ENCODE measurements around the gene OVOL1.

The OVOL1 gene

GRCh38 chr11:65777241-65777640 lies 9.6 kb upstream of the OVOL1 start:
- FAIRE-seq = no peak
- no peak for DNase-seq (ENCODE audit: insufficient read length, low spot score)

GRCh38 chr11:65777821-65778361 lies 9.0 kb upstream of the OVOL1 start:
- FAIRE-seq (no peak), DNase-seq (ENCODE audit: insufficient read length, low spot score) (no peak)

GRCh38 chr11:65778431-65778900 lies 8.4 kb upstream of the OVOL1 start:
- DNase-seq (ENCODE audit: insufficient read length, low spot score) = no peak
- peak; percentile 69 for FAIRE-seq

GRCh38 chr11:65778901-65779668 lies 7.8 kb upstream of the OVOL1 start:
- DNase-seq (ENCODE audit: insufficient read length, low spot score) (no peak), FAIRE-seq (peak; percentile 40)

GRCh38 chr11:65779669-65779918 lies 7.3 kb upstream of the OVOL1 start:
- DNase-seq (ENCODE audit: insufficient read length, low spot score) = no peak
- no peak for FAIRE-seq

GRCh38 chr11:65779919-65780769 lies 6.7 kb upstream of the OVOL1 start:
- DNase-seq (ENCODE audit: insufficient read length, low spot score) (peak; percentile 87), FAIRE-seq (peak; percentile 99)

GRCh38 chr11:65780770-65781151 lies 6.1 kb upstream of the OVOL1 start, which contains the start of gene AP5B1:
TSS of gene AP5B1 (minus strand) at chr11:65780976. CDS start at chr11:65780591, 385 bp downstream.
- FAIRE-seq (peak; percentile 95), DNase-seq (ENCODE audit: insufficient read length, low spot score) (peak; percentile 81)

- no peak for DNase-seq (ENCODE audit: insufficient read length, low spot score)
- FAIRE-seq = peak; percentile 70
Observed at GRCh38 chr11:65781152-65781961, 5.5 kb upstream of the OVOL1 start.

- FAIRE-seq (peak; percentile 38), DNase-seq (ENCODE audit: insufficient read length, low spot score) (no peak)
Observed at GRCh38 chr11:65781962-65782815, 4.7 kb upstream of the OVOL1 start.

- no peak for DNase-seq (ENCODE audit: insufficient read length, low spot score)
- FAIRE-seq = no peak
Observed at GRCh38 chr11:65782816-65783228, 4.0 kb upstream of the OVOL1 start.

- DNase-seq (ENCODE audit: insufficient read length, low spot score) = no peak
- peak; percentile 83 for FAIRE-seq
Observed at GRCh38 chr11:65785319-65786007, 1.4 kb upstream of the OVOL1 start.

- FAIRE-seq = no peak
- no peak for DNase-seq (ENCODE audit: insufficient read length, low spot score)
Observed at GRCh38 chr11:65786008-65786785, 666 bp upstream of the OVOL1 start.

- FAIRE-seq (peak; percentile 13), DNase-seq (ENCODE audit: insufficient read length, low spot score) (no peak)
Observed at GRCh38 chr11:65787649-65788622, 1.1 kb downstream of the OVOL1 start.

- peak; percentile 72 for FAIRE-seq
Observed at GRCh38 chr11:65788821-65789220, 2.0 kb downstream of the OVOL1 start.

GRCh38 chr11:65789230-65790103 lies 2.6 kb downstream of the OVOL1 start:
- FAIRE-seq = no peak

More at GRCh38 chr11:65788821-65789220, 2.0 kb downstream of the OVOL1 start:
- no peak for DNase-seq (ENCODE audit: insufficient read length, low spot score)

More at GRCh38 chr11:65789230-65790103, 2.6 kb downstream of the OVOL1 start:
- no peak for DNase-seq (ENCODE audit: insufficient read length, low spot score)

Data from HTR-8/SVneo (cell line).